K562 (cell line): ENCODE data around the gene LATS1. TPM values are rescaled to one million over a fixed set of nuclear protein-coding genes. Genes with fewer than 3 reads are reported as not detected.

ENCODE experiments used
- ELF4 ChIP-seq: fragments of 450-650 bp; formaldehyde crosslinking; IDR thresholded peaks from 2 replicates; pipeline ENCODE4 v1.4.0; 2022; ENCODE audit warnings: missing genetic modification characterization
- ELK3 ChIP-seq: fragments of 450-650 bp; formaldehyde crosslinking; IDR thresholded peaks from 2 replicates; pipeline ENCODE4 v1.4.0; 2020; ENCODE audit warnings: mild to moderate bottlenecking
- ETS1 ChIP-seq: conservative IDR thresholded peaks from 2 replicates; pipeline ENCODE4 v1.6.1; 2011; ENCODE audit warnings: low read depth, mild to moderate bottlenecking, low read length; ENCODE audit not compliant: control insufficient read depth
- HINFP ChIP-seq: fragments of 450-650 bp; conservative IDR thresholded peaks from 2 replicates; pipeline ENCODE4 v1.6.1; 2016; ENCODE audit warnings: missing genetic modification characterization, low read depth, mild to moderate bottlenecking, control low read depth, missing compliant biosample characterization
- KDM1A ChIP-seq, 2 experiments: fragments of 450-650 bp; IDR thresholded peaks; 2 replicates each; pipeline ENCODE4 v1.6.1; 2016; ENCODE audit warnings: mild to moderate bottlenecking in 2 of 2
- MCM7 ChIP-seq, 2 experiments: fragments of 450-650 bp; IDR thresholded peaks; 2 replicates each; pipeline ENCODE4 v1.6.1; 2016 to 2018
- MTA1 ChIP-seq: fragments of 450-650 bp; IDR thresholded peaks from 2 replicates; pipeline ENCODE4 v1.6.1; 2017; ENCODE audit warnings: borderline replicate concordance
- NFATC3 ChIP-seq: fragments of 450-650 bp; IDR thresholded peaks from 2 replicates; pipeline ENCODE4 v1.6.1; 2017; ENCODE audit warnings: mild to moderate bottlenecking
- PHTF2 ChIP-seq: fragments of 250-450 bp; sonication (Bioruptor Pico); IDR thresholded peaks from 2 replicates; pipeline ENCODE4 v1.5.0; 2021; ENCODE audit warnings: mild to moderate bottlenecking
- PTTG1 ChIP-seq: fragments of 450-650 bp; IDR thresholded peaks from 2 replicates; pipeline ENCODE4 v1.6.1; 2016; ENCODE audit warnings: low read depth, mild to moderate bottlenecking, missing genetic modification characterization, missing compliant biosample characterization
- STAT5A ChIP-seq: IDR thresholded peaks from 2 replicates; pipeline ENCODE4 v1.6.1; 2012; ENCODE audit warnings: low read length, inconsistent platforms, borderline replicate concordance
- TFAP4 ChIP-seq: sonication (generic); formaldehyde crosslinking; IDR thresholded peaks from 2 replicates; pipeline ENCODE4 v1.8.0; 2022; ENCODE audit warnings: missing genetic modification reagents, mild to moderate bottlenecking, moderate library complexity, borderline replicate concordance
- ZBTB8A ChIP-seq: fragments of 450-650 bp; IDR thresholded peaks from 2 replicates; pipeline ENCODE4 v1.6.1; 2018; ENCODE audit warnings: mild to moderate bottlenecking, moderate library complexity; ENCODE audit not compliant: partially characterized antibody
- ZNF12 ChIP-seq: sonication (generic); formaldehyde crosslinking; IDR thresholded peaks from 2 replicates; pipeline ENCODE4 v1.4.0; 2020; ENCODE audit warnings: mild to moderate bottlenecking, missing genetic modification reagents
- ZNF23 ChIP-seq: fragments of 250-450 bp; sonication (Bioruptor Pico); IDR thresholded peaks from 2 replicates; pipeline ENCODE4 v1.4.0; 2020; ENCODE audit warnings: mild to moderate bottlenecking
- ZNF316 ChIP-seq: fragments of 450-650 bp; IDR thresholded peaks from 2 replicates; pipeline ENCODE4 v1.6.1; 2016
- ZNF561 ChIP-seq: fragments of 450-650 bp; formaldehyde crosslinking; conservative IDR thresholded peaks from 2 replicates; pipeline ENCODE4 v1.4.0; 2020; ENCODE audit warnings: mild to moderate bottlenecking, moderate library complexity
- polyA plus RNA-seq, 8 experiments: library from polyadenylated mRNA; depleted of rRNA in 4 of 8; stranded (reverse) in 5 of 8; unstranded in 3 of 8; fragments of >200 nt; fragmentation: Nextera tagmentation in 2 of 8; fragmentation: Illumina TruSeq in 1 of 8; extraction: Ambion mirVana in 2 of 8; extraction: Trizol in 1 of 8; gene quantifications; 2 replicates each; pipeline versions ENCODE4 v1.2.1 to v1.2.3, GENCODE V29; 2011 to 2014; ENCODE audit warnings: inconsistent platforms in 1 of 8, missing spikeins in 1 of 8
- total RNA-seq, 7 experiments: library from RNA; depleted of rRNA in 6 of 7; stranded (reverse); fragments of >200 nt in 6 of 7; fragmentation: Illumina TruSeq in 2 of 7; extraction: Trizol in 2 of 7; gene quantifications; 2 replicates each; pipeline versions ENCODE4 v1.2.1 to v1.2.3, GENCODE V29; 2011 to 2021; ENCODE audit warnings: low replicate concordance in 1 of 7

LATS1 gene
- total and polyA plus RNA-seq, 9 of the 15 experiments (the other 6 are each of a cell fraction or from before 2014, with no cell fraction given): 5.0 to 36.3 (median 18.4) TPM

- TF ChIP-seq HINFP (tag) (no peak), PHTF2 (CRISPR knock-in tag) (no peak), MTA1 (no peak), ZNF561 (CRISPR knock-in tag) (no peak), ZNF316 (peak; percentile 84), ELK3 (CRISPR knock-in tag) (no peak), KDM1A (IDR thresholded peaks at IDR 0.05) (no peak), ZBTB8A (no peak), ELF4 (CRISPR knock-in tag) (no peak), PTTG1 (tag) (no peak), TFAP4 (CRISPR knock-in tag) (no peak), NFATC3 (no peak), ZNF12 (CRISPR knock-in tag) (no peak), ZNF23 (CRISPR knock-in tag) (no peak), STAT5A (0 out of 2 replicates have a peak, but pooled peaks have one; percentile 3), MCM7 (IDR thresholded peaks at IDR 0.05) (no peak), ETS1 (no peak)
These were observed 5.4 kb upstream of the LATS1 start (continued) for GRCh38 chr6:149723262-149723661.
